HEK293 (cell line): ENCODE results near the gene KCNJ6.

Source experiments
- HOXD13 ChIP-seq: sonication (generic); formaldehyde crosslinking; IDR thresholded peaks from 2 replicates; pipeline ENCODE4 v1.8.0; 2022; ENCODE audit warnings: missing genetic modification reagents, borderline replicate concordance
- ZBTB21 ChIP-seq: fragments of 450-650 bp; formaldehyde crosslinking; IDR thresholded peaks from 2 replicates; pipeline ENCODE4 v1.5.1; 2017; ENCODE audit warnings: missing biosample characterization, missing genetic modification characterization
- TF ChIP-seq, protein P1 (sequence below): fragments of 450-650 bp; formaldehyde crosslinking; IDR thresholded peaks from 2 replicates; pipeline ENCODE4 v1.5.1; 2016; ENCODE audit warnings: missing biosample characterization, missing genetic modification characterization
- TF ChIP-seq, protein P2 (sequence below): fragments of 450-650 bp; formaldehyde crosslinking; IDR thresholded peaks from 2 replicates; pipeline ENCODE4 v1.5.1; 2016; ENCODE audit warnings: missing biosample characterization, missing genetic modification characterization, borderline replicate concordance

DNA sequence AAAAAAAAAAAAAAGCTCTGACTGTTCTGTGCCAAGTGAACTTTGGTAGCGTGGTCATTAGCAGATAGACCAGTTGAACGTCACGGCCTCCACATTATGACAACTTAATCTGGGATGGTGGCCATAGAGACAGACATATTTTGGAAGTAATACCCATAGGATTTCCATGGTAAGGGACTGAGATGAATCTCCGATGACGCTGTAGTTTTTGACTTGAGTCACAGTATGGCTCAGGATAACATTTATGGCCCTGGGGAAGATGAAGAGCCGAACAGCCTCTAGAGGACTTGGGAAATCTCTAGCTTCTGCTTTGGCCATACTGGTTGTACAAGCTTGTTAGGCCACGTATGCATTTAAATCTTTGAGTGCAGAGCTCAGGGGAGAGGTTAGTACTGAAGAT, 214.0 kb downstream of the KCNJ6 start:
- TF ChIP-seq, protein P1, sequence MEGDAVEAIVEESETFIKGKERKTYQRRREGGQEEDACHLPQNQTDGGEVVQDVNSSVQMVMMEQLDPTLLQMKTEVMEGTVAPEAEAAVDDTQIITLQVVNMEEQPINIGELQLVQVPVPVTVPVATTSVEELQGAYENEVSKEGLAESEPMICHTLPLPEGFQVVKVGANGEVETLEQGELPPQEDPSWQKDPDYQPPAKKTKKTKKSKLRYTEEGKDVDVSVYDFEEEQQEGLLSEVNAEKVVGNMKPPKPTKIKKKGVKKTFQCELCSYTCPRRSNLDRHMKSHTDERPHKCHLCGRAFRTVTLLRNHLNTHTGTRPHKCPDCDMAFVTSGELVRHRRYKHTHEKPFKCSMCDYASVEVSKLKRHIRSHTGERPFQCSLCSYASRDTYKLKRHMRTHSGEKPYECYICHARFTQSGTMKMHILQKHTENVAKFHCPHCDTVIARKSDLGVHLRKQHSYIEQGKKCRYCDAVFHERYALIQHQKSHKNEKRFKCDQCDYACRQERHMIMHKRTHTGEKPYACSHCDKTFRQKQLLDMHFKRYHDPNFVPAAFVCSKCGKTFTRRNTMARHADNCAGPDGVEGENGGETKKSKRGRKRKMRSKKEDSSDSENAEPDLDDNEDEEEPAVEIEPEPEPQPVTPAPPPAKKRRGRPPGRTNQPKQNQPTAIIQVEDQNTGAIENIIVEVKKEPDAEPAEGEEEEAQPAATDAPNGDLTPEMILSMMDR, result no peak
- TF ChIP-seq ZBTB21 (tag by site-specific recombination) (no peak), HOXD13 (CRISPR knock-in tag) (no peak)
- TF ChIP-seq, protein P2, sequence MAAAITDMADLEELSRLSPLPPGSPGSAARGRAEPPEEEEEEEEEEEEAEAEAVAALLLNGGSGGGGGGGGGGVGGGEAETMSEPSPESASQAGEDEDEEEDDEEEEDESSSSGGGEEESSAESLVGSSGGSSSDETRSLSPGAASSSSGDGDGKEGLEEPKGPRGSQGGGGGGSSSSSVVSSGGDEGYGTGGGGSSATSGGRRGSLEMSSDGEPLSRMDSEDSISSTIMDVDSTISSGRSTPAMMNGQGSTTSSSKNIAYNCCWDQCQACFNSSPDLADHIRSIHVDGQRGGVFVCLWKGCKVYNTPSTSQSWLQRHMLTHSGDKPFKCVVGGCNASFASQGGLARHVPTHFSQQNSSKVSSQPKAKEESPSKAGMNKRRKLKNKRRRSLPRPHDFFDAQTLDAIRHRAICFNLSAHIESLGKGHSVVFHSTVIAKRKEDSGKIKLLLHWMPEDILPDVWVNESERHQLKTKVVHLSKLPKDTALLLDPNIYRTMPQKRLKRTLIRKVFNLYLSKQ (tag by site-specific recombination), result no peak
